ENCODE results near the gene TOR1B.
A peak's percentile ranks its signal among the peaks of the same experiment; 100 is the strongest.
"Not testable (repeated sequence)": the region's sequence is repeated elsewhere in the genome, so short reads cannot be mapped to it uniquely, and the experiment has no call there.

Gene TOR1B, protein sequence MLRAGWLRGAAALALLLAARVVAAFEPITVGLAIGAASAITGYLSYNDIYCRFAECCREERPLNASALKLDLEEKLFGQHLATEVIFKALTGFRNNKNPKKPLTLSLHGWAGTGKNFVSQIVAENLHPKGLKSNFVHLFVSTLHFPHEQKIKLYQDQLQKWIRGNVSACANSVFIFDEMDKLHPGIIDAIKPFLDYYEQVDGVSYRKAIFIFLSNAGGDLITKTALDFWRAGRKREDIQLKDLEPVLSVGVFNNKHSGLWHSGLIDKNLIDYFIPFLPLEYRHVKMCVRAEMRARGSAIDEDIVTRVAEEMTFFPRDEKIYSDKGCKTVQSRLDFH

DNA sequence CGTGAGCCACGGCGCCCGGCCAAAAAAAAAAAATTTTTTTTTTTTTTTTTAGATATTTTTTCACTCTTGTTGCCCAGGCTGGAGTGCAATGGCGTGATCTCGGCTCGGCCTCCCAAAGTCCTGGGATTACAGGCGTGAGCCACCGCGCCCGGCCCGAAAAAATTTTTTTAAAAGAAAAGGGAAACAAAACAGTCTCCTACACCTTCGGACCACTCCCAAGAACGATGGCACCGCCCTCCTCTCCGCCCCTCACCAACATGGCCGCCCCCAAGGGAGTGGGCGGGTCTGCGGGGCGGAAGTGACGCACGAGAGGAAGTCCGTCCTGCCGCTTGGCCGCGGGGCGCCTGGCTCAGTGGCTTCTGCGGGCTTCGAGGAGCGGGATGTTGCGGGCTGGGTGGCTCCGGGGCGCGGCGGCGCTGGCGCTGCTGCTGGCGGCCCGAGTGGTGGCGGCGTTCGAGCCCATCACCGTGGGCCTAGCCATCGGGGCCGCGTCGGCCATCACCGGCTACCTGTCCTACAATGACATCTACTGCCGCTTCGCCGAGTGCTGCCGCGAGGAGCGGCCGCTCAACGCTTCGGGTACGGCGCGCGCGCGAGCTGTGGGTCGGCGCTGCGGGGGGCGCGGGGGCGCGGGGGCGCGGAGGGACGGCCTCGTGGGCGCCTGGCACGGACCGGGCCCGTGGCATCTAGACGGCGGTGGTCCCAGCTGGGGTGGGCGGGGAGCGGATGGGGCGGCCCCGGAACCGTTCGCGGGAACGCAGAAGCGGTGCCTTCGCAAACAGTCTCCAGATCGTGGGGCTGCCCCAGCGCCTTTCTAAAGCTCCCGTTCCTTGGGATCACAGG lies at the start of gene TOR1B:
Gene TOR1B, plus strand, starts transcription at position 352 of the 843 bp plus-strand sequence. Its CDS starts 29 bp downstream, at position 381.
- DNase-seq (ENCODE audit: low read depth), result peak; percentile 95

DNA sequence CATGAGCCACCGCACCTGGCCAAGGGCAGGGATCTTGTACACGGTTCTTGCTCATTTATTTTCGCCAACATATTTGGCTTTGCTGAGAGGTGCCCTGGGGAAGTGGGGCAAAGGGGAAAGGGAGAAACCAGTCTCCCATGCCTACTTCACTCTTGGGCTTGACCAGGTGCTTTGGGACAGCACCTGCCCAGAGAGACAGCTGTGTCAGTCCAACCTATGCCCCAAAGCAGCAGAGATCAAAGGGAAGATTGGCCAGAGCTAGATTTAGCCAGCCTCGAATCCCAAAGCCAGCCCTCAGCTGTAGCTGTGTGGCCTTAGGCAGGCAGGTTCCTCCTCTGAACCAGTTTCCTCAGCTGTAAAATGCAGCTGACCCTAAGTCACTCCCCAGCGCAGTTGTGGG lies 47.8 kb upstream of the TOR1B start:
- no peak for DNase-seq (ENCODE audit: low read depth)

DNA sequence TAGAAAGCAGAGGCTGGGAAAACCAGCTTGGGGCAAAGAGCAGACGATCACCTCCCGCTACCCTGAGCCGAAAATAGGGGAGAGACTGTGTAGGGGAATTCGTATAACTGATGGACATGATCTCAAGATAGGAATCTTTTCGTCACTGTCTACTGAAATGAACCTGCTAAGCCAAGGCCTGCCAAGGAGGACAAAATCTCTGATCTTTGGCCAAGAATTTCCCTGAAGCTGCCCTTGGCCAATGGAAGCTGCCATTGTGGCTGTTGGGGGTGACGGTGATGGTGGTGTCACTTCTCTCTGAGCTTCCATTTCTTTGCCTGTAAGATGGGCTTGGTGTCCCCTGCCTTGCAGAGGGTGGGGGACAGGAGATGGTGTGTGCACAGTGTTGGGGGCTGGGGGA lies 46.8 kb upstream of the TOR1B start:
- DNase-seq (ENCODE audit: low read depth), result no peak

DNA sequence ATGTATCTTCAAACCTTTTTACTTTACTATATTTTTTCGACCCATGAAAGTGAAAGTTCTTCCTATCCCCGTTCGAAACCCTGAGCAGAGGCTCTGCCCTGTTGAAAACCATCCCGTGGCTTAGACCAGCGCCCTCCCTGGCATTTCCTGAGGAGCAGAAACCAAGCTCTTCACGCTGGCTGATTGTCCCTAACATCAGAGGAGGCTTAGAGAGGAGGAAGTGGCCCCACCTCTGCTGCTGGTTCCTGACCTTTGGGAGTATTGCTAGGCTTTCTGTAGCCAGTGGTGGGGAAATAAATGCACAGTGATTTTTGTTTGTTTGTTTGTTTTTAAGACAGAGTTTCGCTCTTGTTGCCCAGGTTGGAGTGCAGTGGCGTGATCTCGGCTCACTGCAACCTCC lies 45.9 kb upstream of the TOR1B start:
- DNase-seq (ENCODE audit: low read depth), result no peak

DNA sequence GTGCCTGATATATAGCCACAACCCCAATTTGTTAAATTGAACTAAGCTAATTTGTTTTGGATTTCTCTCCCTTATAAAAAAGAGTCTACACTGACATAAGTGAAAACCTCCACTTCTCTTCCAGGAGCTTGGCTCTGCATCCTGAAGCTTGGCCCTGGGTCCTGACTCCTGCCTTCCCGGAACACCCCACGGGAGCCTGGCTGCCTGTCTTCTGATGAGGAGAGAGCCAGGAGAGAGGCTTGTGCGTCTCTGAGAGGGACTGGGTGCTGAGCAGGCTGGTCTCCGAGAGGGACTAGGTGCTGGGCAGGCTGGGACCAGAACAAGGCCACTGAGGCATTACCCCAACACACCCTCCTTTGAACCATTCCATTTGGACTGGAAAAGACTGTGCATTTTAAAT lies 43.7 kb upstream of the TOR1B start:
- no peak for DNase-seq (ENCODE audit: low read depth)

DNA sequence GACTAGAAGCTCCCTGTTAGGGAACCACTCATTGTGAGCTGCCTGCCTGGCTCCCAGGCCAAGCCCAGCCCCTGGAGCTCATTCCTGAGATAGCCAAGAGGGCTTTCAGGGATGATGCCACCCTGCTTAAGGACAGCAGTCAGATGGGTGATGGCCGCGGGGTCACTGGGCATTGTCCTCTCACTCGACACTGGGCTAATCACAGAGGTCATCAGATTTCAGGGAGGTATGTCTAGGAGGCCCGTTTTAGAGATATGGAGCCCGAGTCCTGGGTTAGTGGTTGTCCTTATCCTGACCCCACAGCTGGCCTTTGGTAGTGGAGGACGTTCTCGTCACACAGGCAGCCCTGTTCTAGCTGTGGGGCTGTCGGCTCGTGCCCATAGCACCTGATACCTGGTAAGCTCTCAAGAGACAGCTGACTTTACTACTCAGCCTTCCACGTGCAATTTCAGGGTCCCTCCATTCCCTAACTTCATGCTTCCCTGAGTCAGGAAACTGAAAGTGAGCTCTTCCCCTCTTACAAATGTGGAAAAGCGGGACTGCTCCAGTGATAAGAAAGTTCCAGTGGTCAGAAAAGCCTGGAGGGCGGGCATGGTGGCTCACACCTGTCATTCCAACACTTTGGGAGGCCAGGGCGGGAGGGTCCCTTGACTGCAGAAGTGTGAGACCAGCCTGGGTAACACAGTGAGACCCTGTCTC lies 43.0 kb upstream of the TOR1B start:
- no peak for DNase-seq (ENCODE audit: low read depth)

DNA sequence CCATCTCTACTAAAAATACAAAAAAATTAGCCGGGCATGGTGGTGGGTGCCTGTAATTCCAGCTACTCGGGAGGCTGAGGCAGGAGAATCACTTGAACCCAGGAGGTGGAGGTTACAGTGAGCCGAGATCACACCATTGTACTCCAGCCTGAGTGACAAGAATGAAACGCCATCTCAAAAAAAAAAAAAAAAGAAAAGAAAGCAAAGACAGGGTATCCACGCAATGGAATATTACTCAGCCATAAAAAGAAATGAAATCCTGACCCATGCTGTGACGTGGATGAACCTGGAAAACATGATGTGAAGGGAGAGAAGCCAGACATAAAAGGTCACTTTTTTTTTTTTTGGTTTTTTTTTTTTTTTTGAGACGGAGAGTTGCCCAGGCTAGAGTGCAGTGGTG lies 42.2 kb upstream of the TOR1B start:
- not testable (repeated sequence) for DNase-seq (ENCODE audit: low read depth)

DNA sequence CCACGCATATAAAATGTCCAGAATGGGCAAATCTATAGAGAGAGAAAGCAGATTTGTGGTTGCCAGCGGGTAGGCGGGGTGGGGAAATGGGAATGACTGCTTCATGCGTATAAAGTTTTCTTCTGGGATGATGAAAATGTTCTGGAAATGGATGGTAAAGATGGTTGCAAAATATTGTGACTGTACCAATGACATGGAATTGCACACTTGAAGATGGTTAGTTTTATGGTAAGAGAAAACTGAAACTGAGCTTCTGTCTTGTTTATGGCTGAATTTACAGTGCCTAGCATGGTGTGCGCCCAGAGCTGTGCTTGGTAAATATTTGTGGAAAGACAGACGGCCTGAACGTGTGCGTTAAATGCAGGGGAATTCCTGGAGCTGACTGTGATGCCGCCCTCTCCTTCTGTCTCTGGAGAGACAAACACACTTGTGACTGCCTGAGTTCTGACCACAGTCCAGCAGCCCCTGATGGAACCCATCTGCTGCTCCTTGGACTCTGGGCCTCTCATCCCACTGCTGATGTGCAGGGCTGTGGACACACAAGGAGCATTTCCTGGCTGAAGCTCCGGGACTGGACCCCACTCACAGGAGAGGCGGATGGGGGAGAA lies 41.6 kb upstream of the TOR1B start:
- peak; percentile 48 for DNase-seq (ENCODE audit: low read depth)

DNA sequence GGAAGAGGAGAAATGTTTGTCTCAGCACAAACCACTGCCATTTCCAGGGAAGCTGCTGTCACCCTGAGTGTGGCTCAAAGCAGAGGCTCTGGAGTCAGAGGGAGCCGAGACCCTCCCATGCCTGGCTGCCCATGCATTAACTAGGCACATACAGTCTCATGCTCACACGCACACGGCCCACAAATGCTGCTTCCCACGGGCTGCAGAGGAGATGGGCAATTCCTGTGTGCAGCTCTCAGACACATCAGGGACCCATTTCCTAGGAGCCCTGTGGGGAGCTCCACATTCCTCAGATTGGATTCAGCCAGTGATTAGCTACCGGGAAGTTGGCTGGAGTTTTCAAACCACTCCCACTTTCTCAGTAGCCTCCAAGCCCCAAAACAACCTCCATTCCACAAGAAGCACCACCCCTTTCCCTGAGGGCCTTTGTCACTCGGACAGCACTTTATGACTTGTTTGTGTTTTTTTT lies 41.0 kb upstream of the TOR1B start:
- peak; percentile 83 for DNase-seq (ENCODE audit: low read depth)

DNA sequence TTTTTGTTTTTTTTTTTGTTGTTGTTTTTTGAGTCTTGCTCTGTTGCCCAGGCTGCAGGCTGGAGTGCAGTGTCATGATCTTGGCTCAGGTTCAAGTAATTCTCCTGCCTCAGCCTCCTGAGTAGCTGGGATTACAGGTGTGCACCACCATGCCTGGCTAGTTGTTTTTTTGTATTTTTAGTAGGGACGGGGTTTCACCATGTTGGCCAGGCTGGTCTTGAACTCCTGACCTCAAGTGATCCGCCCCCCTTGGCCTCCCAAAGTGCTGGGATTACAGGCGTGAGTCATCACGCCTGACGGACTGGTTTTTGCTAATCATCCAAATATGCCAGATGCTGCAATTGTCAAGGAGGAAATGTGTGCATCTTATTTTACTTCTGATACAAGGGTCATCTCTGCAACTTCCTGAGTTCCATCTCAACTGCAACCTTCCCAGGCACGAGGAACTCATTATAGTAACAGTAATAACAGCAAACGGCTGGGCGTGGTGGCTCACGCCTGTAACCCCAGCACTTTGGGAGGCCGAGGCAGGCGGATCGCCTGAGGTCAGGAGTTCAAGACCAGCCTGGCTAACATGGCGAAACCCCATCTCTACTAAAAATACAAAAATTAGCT lies 40.5 kb upstream of the TOR1B start:
- peak; percentile 95 for DNase-seq (ENCODE audit: low read depth)

DNA sequence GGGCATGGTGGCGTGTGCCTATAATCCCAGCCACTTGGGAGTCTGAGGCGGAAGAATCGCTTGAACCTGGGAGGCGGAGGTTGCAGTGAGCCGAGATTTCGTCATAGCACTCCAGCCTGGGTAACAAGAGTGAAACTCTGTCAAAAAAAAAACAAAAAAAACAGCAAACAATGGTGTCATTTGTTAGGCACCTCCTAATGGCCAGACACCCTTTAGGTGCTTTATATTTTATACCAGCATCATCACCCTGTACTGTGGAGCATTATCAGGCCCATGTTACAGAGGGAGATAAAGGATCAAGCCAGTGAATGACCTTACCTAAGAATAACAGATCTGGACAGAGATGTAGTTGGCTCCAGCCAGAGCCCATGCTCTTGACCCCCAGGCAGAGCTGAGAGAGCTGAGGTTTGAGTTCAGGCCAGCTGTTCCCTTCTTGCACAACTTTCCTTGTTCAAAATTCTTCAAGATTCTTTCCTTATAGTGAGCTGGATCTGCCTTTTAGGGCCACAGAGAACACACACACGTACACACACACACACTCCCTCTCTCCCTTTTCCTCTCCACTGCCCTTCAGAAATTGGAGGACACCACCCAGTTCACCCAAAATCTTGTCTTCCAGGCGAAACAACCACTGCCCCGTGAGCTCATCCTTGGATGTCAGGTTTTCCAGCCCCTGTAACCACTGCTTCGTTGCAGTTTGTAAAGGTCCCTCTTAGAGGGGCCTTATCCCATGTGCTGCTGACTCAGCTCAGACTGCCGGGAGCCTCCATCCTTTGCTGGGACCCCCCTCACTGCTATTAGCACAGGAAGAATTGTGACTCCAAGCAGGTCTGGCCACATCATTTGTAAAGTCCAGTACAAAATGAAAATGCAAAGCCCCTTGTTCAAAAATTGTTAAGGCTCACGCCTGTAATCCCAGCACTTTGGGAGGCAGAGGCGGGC lies 39.7 kb upstream of the TOR1B start:
- no peak for DNase-seq (ENCODE audit: low read depth)

DNA sequence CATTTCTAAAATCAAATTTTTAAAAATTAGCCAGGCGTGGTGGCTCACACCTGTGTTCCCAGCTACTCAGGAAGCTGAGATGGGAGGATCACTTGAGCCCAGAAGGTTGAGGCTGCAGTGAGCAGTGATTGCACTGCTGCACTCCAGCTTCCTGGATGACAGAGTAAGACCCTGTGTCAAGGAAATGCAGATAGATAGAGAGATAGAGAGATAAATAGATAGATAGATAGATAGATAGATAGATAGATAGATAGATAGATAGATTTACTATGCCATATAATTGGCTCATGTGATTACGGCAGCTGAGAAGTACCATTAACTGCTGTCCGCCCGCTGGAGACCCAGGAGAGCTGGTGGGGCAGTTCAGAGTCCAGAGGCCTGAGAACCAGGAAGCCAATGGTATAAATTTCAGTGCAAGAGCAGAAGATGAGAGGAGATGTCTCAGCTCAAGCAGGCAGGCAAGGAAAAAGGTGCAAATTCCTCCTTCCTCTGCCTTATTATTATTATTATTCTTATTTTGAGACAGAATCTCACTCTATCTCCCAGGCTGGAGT lies 37.1 kb upstream of the TOR1B start:
- DNase-seq (ENCODE audit: low read depth), result no peak

DNA sequence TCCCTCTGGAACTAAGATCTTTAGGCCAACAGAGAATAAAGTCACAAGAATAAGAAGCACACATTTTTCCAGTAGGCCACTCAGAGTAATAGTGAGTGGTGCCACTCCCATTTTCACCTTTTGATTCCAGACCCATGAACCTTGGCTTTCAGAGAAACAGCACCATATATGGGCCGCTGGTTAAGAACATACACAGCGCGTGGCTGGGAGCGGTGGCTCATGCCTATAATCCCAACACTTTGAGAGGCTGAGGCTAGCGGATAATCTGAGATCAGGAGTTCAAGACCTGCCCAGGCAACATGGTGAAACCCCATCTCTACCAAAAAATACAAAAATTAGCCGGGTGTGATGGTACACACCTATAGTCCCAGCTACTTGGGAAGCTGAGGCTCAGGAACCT lies 34.5 kb upstream of the TOR1B start:
- DNase-seq (ENCODE audit: low read depth), result no peak

DNA sequence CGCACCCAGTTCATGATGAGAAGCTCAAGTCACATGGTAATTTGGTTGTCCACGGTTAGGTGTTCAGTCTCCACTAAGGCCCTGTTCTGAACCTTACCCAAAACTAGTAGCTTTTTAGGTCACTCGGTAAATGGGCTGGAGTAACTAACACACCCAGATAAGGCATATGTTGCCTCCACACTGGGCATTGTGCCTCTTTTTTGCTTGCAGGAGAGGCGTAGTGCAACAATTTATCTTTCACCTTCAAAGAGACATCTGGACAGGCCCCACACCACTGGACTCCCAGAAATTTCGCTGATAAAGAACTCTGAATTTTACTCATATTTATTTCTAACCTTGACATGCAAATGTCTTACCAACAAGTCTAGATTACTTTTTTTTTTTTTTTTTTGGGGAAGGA lies 33.3 kb upstream of the TOR1B start:
- no peak for DNase-seq (ENCODE audit: low read depth)

DNA sequence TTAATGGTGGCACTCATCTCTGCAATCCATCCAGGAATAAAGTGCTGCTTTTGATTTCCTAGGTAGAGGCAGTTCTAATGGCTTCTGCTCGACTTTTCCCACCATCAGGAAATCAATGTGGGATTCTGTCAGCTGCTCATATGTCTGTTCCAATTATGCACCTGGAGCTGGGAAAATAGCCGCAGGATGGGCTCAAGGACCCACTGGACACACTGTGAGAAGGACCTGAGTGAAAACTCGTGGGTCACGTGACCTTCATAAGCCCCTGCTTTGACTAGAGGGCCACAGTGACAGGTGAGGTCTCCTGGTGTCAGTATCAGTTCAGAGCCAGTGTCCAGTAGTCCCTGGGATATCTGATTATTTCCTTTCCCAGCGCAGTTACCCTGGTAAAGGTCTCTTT lies 32.2 kb upstream of the TOR1B start:
- no peak for DNase-seq (ENCODE audit: low read depth)

DNA sequence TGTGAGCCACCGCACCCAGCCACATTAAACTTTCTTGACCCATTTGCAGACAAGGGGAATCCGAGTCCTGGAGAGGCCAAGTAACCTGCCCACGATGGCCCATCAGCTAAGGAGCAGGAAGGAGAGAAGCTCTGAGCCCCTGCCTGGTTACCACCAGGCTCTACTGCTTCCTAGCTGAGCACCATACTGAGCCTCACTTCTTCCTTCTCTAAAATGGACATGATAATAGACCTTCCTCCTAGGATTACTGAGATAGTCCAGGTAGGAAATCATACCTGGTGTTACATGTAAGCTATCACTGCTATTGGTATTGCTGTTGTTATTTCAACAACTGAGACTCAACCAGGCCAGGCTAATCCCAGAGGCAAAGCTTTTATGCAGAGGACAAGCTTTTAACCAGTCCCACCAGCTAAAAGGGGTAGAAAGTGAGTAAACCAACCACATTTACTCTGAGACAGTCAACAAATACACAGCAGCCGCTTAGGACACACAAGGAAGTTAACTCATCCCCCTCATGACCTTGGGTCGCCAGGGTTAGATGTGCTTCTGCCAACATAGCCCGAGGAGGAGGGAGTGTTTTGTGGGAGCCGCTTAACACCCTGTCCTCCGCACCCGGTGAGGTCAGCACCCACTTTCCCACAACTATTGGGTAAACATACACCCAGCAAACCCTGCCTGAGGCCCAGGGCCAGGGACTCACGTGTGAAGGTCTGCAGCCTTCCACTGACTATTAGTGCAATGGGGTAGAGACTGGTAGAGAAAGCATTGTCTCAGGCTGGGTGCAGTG lies 29.5 kb upstream of the TOR1B start:
- DNase-seq (ENCODE audit: low read depth), result peak; percentile 98

DNA sequence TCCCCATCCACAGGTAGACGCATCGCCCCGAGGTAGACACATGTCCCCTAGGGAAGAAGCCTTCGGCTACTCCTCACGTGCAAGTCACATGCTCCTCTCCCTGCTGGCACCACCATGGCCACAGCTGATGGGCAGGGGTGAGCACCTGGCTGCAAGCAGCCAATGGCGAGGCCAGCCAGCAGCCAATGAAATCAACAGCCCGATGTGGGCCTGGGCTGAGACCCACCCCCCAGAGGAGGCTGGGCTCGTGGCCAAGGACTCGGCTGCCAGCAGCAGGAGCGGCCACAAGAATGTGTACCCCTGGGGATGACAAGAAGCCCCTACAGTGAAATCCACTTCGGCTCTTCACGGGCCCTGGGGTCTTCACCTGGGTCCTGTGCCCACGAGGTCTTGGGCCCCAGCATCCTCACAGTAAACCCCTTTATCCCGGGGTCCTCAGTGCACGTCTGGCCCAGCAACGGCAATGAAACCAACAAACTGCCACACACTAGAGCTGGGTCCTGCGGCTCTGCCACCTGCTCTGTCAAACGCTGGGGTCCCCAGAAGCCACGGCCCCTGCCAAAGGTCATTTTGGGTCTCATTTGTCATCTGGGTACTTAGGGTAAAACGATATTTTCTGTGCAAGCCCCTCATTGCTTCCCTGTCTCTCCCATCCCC lies 28.1 kb upstream of the TOR1B start:
- DNase-seq (ENCODE audit: low read depth), result no peak

DNA sequence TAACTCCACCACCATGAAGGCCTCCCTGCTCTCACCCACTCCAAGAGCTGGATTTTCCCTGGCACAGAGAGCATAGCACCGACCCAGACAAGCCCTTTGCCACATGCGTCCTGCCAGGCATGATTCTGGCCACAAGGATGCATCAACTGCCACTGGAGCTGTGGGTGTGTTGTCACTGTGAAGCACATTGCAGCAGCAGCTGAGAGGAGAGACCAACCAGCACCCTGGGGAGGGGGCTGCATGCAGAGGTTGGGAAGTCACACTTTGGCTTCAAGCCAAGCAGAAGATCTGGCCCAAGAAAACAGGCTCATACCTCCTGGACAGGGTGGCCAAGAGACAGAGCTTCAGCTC lies 27.6 kb upstream of the TOR1B start:
- no peak for DNase-seq (ENCODE audit: low read depth)

DNA sequence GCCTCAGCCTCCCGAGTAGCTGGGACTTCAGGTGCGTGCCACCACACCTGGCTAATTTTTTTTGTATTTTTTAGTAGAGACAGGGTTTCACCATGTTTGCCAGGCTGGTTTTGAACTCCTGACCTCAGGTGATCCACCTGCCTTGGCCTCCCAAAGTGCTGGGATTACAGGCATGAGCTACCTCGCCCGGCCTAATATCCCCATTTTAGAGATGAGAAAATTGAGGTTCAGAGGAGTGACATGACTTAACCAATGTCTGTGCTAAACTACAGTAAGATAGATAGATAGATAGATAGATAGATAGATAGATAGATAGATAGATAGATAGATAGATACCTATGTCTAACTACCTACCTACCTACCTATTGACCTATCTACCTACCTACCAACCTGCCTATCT lies 26.9 kb upstream of the TOR1B start:
- not testable (repeated sequence) for DNase-seq (ENCODE audit: low read depth)

Measured in ELR (cell line).